HG02852 (cell line): ENCODE measurements around the gene WASF3.
"Not testable (repeated sequence)": the region's sequence is repeated elsewhere in the genome, so short reads cannot be mapped to it uniquely, and the experiment has no call there.

ENCODE experiments used
- ATAC-seq: cut with Tn5 transposase; IDR thresholded peaks from one replicate; pipeline ENCODE4 v1.9.1; 2021; ENCODE audit warnings: mild to moderate bottlenecking, moderate library complexity; ENCODE audit not compliant: unreplicated experiment

WASF3 gene

GRCh38 chr13:26707122-26708006 lies 149.9 kb downstream of the WASF3 start:
- ATAC-seq = no peak

DNA sequence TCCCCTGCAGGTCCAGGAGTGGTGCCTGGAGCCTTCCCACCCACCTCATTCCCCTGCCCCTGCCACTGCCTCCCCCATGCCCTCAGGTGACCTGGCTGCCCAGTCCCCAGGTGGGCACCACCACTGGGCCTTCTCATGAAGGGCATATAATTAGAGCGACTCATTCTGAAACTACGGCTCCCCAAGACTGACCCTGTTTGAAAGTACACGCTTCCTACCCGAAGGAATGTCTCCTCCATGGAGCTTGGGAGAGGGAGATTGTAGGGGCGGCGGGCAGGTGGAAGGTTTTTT lies 150.5 kb downstream of the WASF3 start:
- no peak for ATAC-seq

DNA sequence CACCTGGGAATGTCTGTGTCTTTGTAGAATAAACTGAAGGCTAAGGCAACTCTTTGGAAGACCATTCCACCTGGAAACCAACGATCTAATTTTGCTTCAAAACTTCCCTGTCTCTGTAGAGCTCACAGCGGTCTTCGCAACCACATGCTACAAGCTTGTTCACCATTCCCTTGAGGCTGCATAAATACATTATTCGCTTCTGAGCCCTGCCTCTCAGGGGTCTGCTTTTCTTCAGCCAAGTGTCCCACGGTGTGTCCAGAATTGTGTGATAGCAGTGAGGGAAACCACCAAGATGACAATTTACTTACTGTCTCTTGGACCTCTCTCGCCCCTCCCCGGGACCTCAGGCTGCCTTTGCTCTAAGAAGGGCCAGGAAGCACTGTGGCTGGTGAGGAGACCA lies 152.0 kb downstream of the WASF3 start:
- no peak for ATAC-seq

- ATAC-seq = no peak
Measured at GRCh38 chr13:26710166-26710565, 152.7 kb downstream of the WASF3 start.

DNA sequence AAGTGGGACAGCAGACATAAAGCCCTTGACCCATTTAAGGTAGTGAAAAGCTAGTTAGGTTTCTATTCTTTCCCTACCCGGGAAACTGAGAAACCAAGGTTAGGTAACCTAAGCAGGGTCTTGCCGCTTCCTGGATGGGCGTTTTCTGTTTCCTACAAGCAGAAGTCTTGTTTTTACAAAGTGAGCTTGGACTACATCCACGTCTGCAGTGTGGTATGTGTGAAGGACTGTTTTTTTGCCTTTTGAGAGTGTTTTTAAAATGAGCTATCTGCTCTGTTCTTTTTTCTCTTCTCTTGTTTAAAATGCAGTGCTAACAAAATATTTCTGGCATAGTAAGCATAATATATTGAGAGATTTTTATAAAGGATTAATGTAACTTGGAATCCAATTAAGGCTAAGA lies 153.7 kb downstream of the WASF3 start:
- no peak for ATAC-seq

DNA sequence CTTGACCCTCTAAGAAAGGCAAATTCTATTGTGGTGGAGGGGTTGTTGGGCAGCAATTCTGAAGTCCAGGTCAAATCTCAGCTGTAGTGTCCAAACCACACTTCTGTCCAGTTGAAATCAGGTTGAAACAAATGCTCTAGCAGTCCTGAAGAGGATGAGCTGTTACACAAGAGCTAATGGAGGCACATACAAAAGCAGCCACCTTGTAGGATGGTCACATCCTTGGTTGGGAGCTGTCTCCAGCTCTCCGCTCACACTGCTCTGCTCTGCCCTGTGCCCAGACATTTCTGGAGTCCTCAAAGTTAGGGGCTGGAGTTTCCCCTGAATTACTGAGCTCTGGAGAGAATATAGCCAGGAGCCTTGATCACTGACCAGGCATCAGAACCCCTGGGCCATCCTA lies 155.9 kb downstream of the WASF3 start:
- no peak for ATAC-seq

DNA sequence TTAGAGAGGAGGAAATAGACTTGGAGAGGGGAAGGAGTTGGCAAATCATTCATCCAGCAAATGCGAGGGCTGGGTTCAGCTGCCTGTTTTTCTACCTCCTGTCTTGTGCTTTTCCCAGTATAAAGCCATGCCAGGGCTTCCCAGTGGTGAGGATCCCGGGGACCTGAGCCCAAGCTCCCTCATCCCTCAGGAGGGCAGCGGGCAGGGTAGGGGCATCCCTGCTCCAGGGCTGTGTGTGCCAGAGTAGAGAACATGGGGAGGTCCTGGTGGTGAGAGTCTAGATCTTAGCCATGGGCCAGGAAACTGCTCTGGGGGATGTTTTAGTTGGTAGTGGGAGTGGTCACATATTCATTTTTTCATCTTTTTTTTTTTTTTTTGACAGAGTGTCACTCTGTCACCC lies 159.5 kb downstream of the WASF3 start:
- no peak for ATAC-seq

GRCh38 chr13:26718146-26718545 lies 160.7 kb downstream of the WASF3 start:
- ATAC-seq = no peak

DNA sequence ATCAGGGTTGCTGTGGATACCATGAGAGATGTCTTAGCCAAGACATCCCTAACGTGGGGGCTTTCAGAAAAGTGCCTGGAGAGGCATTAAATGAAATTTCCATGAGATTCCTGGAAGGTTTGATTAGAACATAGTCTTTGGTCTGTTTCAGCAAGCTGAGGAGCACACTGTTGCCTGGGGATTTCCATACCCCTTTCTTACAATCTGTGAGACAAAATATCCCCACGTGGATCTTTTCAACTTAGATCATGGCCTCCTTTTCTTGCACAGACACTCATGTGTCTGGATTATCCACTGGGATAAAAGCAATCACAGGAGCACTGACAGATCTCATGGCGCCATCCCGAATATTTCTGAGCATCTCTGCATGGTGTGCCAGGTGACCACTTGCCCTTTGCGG lies 161.4 kb downstream of the WASF3 start:
- ATAC-seq = no peak

DNA sequence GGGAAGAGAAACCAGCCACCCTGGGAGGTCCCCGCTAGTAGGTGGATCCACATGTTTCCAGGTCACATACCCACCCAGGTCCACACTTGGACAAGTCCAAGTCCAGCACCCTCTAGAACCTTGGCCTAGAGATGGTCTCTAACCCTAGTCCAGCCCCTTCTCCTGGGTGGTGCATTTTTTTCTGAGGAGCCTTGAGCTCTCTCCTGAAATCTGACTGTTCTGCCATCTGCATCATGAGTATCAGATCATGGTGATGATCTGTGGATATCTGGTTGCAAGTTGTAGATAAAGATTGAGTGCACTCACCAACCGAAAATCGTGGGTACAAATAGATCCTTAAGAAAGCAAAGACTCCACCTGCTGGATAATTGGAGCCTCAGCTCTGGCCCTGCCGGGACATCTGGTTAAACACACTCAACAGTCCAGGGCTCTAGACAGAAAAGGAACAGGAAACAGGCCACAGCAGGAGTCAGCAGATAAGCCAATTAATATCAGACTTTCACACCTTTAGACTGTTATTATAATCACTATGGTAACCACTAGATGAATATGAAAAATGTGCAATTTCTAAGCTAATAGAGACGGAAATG lies 162.0 kb downstream of the WASF3 start:
- ATAC-seq = no peak

GRCh38 chr13:26721251-26722121 lies 164.0 kb downstream of the WASF3 start:
- ATAC-seq = peak; percentile 66

GRCh38 chr13:26722321-26722720 lies 164.8 kb downstream of the WASF3 start:
- ATAC-seq = no peak

- ATAC-seq = not testable (repeated sequence)
Measured at GRCh38 chr13:26723620-26724019, 166.1 kb downstream of the WASF3 start.

- no peak for ATAC-seq
Measured at GRCh38 chr13:26726684-26727083, 169.2 kb downstream of the WASF3 start.

DNA sequence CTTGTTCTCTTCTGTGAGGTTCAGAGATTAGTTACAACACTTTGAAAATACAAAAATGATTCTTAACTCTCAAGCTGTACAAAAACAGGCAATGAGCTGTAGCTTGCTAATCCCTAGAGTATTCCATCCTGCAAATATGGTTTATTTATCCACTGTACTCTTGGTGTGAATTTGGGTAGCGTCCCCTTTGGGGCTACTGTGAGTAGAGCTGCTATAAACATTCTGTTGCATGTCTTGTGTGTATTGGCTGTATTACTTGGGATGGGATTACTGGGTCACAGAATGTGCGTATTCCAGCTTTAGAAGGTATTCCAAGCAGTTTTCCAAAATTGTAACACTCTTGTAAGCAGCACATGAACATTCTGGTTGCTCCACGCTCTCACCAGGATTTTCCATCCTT lies 169.6 kb downstream of the WASF3 start:
- ATAC-seq = no peak

DNA sequence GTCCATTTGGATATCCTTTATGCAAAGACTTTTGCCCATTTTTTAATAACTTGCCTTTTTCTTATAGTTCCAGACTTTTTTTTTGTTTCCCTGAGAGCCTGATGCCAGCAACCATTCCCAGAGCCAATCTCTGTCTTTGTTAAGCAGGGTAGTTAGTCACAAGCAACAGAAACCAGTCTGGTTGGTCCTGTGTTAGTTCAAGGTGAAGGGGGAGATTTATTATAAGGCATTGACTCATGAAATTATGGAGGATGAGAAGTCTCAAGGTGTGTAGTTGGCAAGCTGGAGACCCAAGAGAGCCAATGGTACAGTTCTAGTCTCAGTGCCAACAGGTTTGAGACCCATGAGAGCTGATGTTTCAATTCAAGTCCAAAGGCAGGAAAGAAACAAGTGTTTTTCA lies 170.2 kb downstream of the WASF3 start:
- no peak for ATAC-seq

GRCh38 chr13:26735677-26736076 lies 178.2 kb downstream of the WASF3 start:
- no peak for ATAC-seq
